IMR-90 (cell line): ENCODE data around the gene GPR32. TPM values are rescaled to one million over a fixed set of nuclear protein-coding genes. Genes with fewer than 3 reads are reported as not detected.
A peak's percentile ranks its signal among the peaks of the same experiment; 100 is the strongest.

ENCODE experiments used
- ATAC-seq: fragments of 200-7000 bp; cut with Tn5 transposase; 2 replicates; pipeline ENCODE4 v1.9.1; 2020; ENCODE audit warnings: low read depth, mild to moderate bottlenecking, moderate library complexity
- BruUV-seq: library from RNA; stranded (reverse); fragments of 400-500 nt; replicated peaks from 2 replicates; lab custom pipeline; 2021; lab: Mats Ljungman, UMichigan
- CTCF ChIA-PET: fragments of 300-600 bp; formaldehyde crosslinking; extraction: SDS; loops from one replicate; lab custom pipeline; 2021; ENCODE audit warnings: antibody characterized with exemption; lab: Yijun Ruan, JAX
- POLR2A ChIA-PET: fragments of 300-600 bp; sonication (Branson Sonifier 250); formaldehyde crosslinking; loops from one replicate; lab custom pipeline; 2022; ENCODE audit warnings: antibody characterized with exemption; ENCODE audit not compliant: unreplicated experiment; lab: Charles Lee
- DNase-seq: peaks from one replicate; pipeline ENCODE4 v3.0.0; 2013
- H2AFZ ChIP-seq: replicated peaks from 2 replicates; pipeline ENCODE3; 2013; ENCODE audit warnings: low read length, mild to moderate bottlenecking; ENCODE audit not compliant: poor library complexity
- H2AK5ac ChIP-seq: 2 replicates; pipeline ENCODE4 v1.6.1; 2013; ENCODE audit warnings: low read depth, low read length, inconsistent platforms
- H2AK9ac ChIP-seq: replicated peaks from 2 replicates; pipeline ENCODE3; 2013; ENCODE audit warnings: mild to moderate bottlenecking, low read depth, low read length, moderate library complexity; ENCODE audit not compliant: poor library complexity
- H2BK120ac ChIP-seq: 2 replicates; pipeline ENCODE4 v1.6.1; 2013; ENCODE audit warnings: low read depth, low read length, inconsistent platforms
- H2BK15ac ChIP-seq: 3 replicates; pipeline ENCODE4 v1.6.1; 2013; ENCODE audit warnings: low read depth, low read length, inconsistent platforms
- H2BK20ac ChIP-seq: 2 replicates; pipeline ENCODE4 v1.6.1; 2013; ENCODE audit warnings: low read depth, mild to moderate bottlenecking, inconsistent platforms, low read length, moderate library complexity
- H2BK5ac ChIP-seq: 2 replicates; pipeline ENCODE4 v1.6.1; 2013; ENCODE audit warnings: mild to moderate bottlenecking, low read depth, low read length, inconsistent platforms; ENCODE audit not compliant: poor library complexity, severe bottlenecking
- H3K14ac ChIP-seq: replicated peaks from 2 replicates; pipeline ENCODE4 v1.6.1; 2013; ENCODE audit warnings: low read depth, low read length, inconsistent platforms
- H3K18ac ChIP-seq: 2 replicates; pipeline ENCODE4 v1.6.1; 2013; ENCODE audit warnings: low read depth, low read length, control low read depth
- H3K23ac ChIP-seq: 2 replicates; pipeline ENCODE4 v1.6.1; 2013; ENCODE audit warnings: low read depth, low read length, inconsistent platforms
- H3K27ac ChIP-seq: 2 replicates; pipeline ENCODE4 v1.5.1; 2013; ENCODE audit warnings: mild to moderate bottlenecking, control low read depth, low read length; ENCODE audit not compliant: insufficient read depth
- H3K27me3 ChIP-seq: 2 replicates; pipeline ENCODE4 v1.6.1; 2013; ENCODE audit warnings: low read length; ENCODE audit not compliant: control insufficient read depth, insufficient read depth
- H3K36me3 ChIP-seq: 2 replicates; pipeline ENCODE4 v1.6.1; 2013; ENCODE audit warnings: low read length, mixed read lengths; ENCODE audit not compliant: control insufficient read depth, insufficient read depth
- H3K4ac ChIP-seq: 2 replicates; pipeline ENCODE4 v1.6.1; 2013; ENCODE audit warnings: low read depth, low read length, inconsistent platforms
- H3K4me1 ChIP-seq: 2 replicates; pipeline ENCODE4 v1.6.1; 2013; ENCODE audit warnings: low read length, mixed read lengths; ENCODE audit not compliant: control insufficient read depth, insufficient read depth
- H3K4me2 ChIP-seq: 2 replicates; pipeline ENCODE4 v1.6.1; 2013; ENCODE audit warnings: low read depth, mild to moderate bottlenecking, control low read depth, low read length, moderate library complexity
- H3K4me3 ChIP-seq: 2 replicates; pipeline ENCODE4 v1.5.1; 2013; ENCODE audit warnings: low read depth, mild to moderate bottlenecking, control low read depth, low read length, moderate library complexity; ENCODE audit not compliant: insufficient read depth
- H3K56ac ChIP-seq: 2 replicates; pipeline ENCODE4 v1.6.1; 2013; ENCODE audit warnings: low read length, inconsistent platforms; ENCODE audit not compliant: insufficient read depth; ENCODE audit errors: extremely low read depth
- H3K79me1 ChIP-seq, 2 experiments: 2 replicates each; pipeline ENCODE4 v1.6.1; 2013; ENCODE audit warnings: low read length in 2 of 2, inconsistent platforms in 1 of 2, low read depth in 1 of 2
- H3K9ac ChIP-seq: 2 replicates; pipeline ENCODE4 v1.6.1; 2013; ENCODE audit warnings: low read depth, low read length, control low read depth
- H3K9me1 ChIP-seq: 2 replicates; pipeline ENCODE4 v1.6.1; 2013; ENCODE audit warnings: low read length, inconsistent platforms; ENCODE audit not compliant: insufficient read depth
- H3K9me3 ChIP-seq: 2 replicates; pipeline ENCODE4 v1.6.1; 2013; ENCODE audit warnings: low read length; ENCODE audit not compliant: control insufficient read depth, insufficient read depth
- H4K20me1 ChIP-seq: 2 replicates; pipeline ENCODE4 v1.6.1; 2013; ENCODE audit warnings: low read length, inconsistent platforms; ENCODE audit not compliant: insufficient read depth
- H4K5ac ChIP-seq: 2 replicates; pipeline ENCODE4 v1.6.1; 2013; ENCODE audit warnings: mild to moderate bottlenecking, low read depth, low read length, control low read depth
- H4K8ac ChIP-seq, 2 experiments: 2 replicates each; pipeline ENCODE4 v1.6.1; 2013; ENCODE audit warnings: low read depth in 2 of 2, low read length in 2 of 2, control low read depth in 1 of 2, inconsistent platforms in 1 of 2
- H4K91ac ChIP-seq: 2 replicates; pipeline ENCODE4 v1.6.1; 2013; ENCODE audit warnings: low read depth, low read length, inconsistent platforms; ENCODE audit not compliant: insufficient read depth
- WGBS, 2 experiments: methylation state at CpG; one replicate each; pipeline versions ENCODE4 v1.1.5 to v1.1.7; 2013; ENCODE audit warnings: missing lambda C conversion rate in 2 of 2; ENCODE audit not compliant: insufficient read length in 1 of 2; ENCODE audit errors: extremely low coverage in 2 of 2; 5-methylcytosine and 5-hydroxymethylcytosine counted together
- dilution Hi-C: fragments of 300-500 bp; cut with HindIII; formaldehyde crosslinking; loops from one replicate; pipeline ENCODE4 v1.14.3; 2018; ENCODE audit warnings: low sequenced_read_pairs; ENCODE audit not compliant: unreplicated experiment
- in situ Hi-C: fragments of 300-500 bp; cut with MboI; formaldehyde crosslinking; loops from 3 replicates; pipeline ENCODE4 v1.14.3; 2019; ENCODE audit warnings: low sequenced_read_pairs, inconsistent platforms, mixed read lengths
- intact Hi-C: fragments of 100-400 bp; cut with micrococcal nuclease; formaldehyde crosslinking; loops from 2 replicates; pipeline ENCODE4 v1.10.0; 2022
- polyA plus RNA-seq, 3 experiments: library from polyadenylated mRNA; depleted of rRNA; stranded (reverse); fragments of >200 nt; gene quantifications; 2 replicates each; pipeline ENCODE4 v1.2.3, GENCODE V29; 2012; ENCODE audit warnings: low replicate concordance in 1 of 3
- total RNA-seq: library from RNA; depleted of rRNA; stranded (reverse); fragments of >200 nt; gene quantifications from 2 replicates; pipeline ENCODE4 v1.2.3, GENCODE V29; 2012
- TF ChIP-seq, protein P1 (sequence below): fragments of 150-350 bp; IDR thresholded peaks from 2 replicates; pipeline ENCODE4 v1.6.1; 2017; ENCODE audit warnings: mild to moderate bottlenecking, antibody characterized with exemption, low read length, low read depth

Gene GPR32
- total and polyA plus RNA-seq, 2 of the 4 experiments (the other 2 are of a cell fraction), result not detected

DNA sequence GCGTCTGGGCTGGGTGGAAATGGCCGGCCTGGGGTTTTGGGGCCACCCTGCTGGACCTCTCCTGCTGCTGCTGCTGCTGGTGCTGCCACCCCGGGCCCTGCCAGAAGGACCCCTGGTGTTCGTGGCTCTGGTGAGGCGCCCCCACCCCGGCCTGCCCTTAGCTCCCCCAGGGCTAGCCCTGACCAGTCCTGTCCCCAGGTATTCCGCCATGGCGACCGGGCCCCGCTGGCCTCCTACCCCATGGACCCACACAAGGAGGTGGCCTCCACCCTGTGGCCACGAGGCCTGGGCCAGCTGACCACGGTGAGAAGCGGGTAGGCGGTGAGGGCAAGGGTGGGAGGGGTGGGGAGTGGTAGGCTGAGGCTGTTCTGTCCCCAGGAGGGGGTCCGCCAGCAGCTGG lies 20.1 kb downstream of the GPR32 start, which contains the start of gene ACP4:
Gene ACP4 (plus strand): TSS at position 20 of the 400 bp plus-strand sequence. CDS start 0 bp downstream, at position 20.
- H4K20me1 ChIP-seq, result peaks cover 16% of the 10 kb centered on the region
- H3K4me3 ChIP-seq, result no peak within 1 kb of the TSS
- dilution Hi-C loops (no loop called here), intact Hi-C loops (no loop called here), in situ Hi-C loops (no loop called here)
- H3K23ac ChIP-seq, result no peak within 1 kb of the TSS
- H3K9ac ChIP-seq, result no peak within 1 kb of the TSS
- no peak within 1 kb of the TSS for H2AK5ac ChIP-seq
- peaks cover 3% of the 10 kb centered on the region for H3K9me1 ChIP-seq
- H4K5ac ChIP-seq, result no peak within 1 kb of the TSS
- CTCF ChIA-PET, result no interaction called here
- TF ChIP-seq, protein P1, sequence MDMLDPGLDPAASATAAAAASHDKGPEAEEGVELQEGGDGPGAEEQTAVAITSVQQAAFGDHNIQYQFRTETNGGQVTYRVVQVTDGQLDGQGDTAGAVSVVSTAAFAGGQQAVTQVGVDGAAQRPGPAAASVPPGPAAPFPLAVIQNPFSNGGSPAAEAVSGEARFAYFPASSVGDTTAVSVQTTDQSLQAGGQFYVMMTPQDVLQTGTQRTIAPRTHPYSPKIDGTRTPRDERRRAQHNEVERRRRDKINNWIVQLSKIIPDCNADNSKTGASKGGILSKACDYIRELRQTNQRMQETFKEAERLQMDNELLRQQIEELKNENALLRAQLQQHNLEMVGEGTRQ, result no peak
- no peak within 1 kb of the TSS for H3K56ac ChIP-seq
- H2BK5ac ChIP-seq, result no peak within 1 kb of the TSS
- H3K27ac ChIP-seq, result no peak within 1 kb of the TSS
- 85% methylated on average over 4 of the region's 15 CpGs; no CpG with 5 or more reads in 1 of the 2 experiments for WGBS, 2 experiments
- no peaks in the 10 kb centered on the region for H3K9me3 ChIP-seq
- no peak within 1 kb of the TSS for H4K8ac ChIP-seq
- no peak within 1 kb of the TSS for H2BK15ac ChIP-seq
- H3K79me1 ChIP-seq, result no peaks in the 10 kb centered on the region
- no peak within 1 kb of the TSS for H2BK20ac ChIP-seq
- no peak within 1 kb of the TSS for H2BK120ac ChIP-seq
- POLR2A ChIA-PET, result no interaction called here
- H3K4me1 ChIP-seq, result no peaks in the 10 kb centered on the region
- peak within 1 kb of the TSS; percentile 35 for H2AFZ ChIP-seq
- no peak within 1 kb of the TSS for H3K4me2 ChIP-seq
- no peak within 1 kb of the TSS for H3K14ac ChIP-seq
- H2AK9ac ChIP-seq, result no peak within 1 kb of the TSS
- no peak within 1 kb of the TSS for H3K4ac ChIP-seq
- DNase-seq (no peak), ATAC-seq (no peak)
- H3K18ac ChIP-seq, result no peak within 1 kb of the TSS
- no peak within 1 kb of the TSS for H4K91ac ChIP-seq
- BruUV-seq, result no TSS peak
- no peaks in the 10 kb centered on the region for H3K27me3 ChIP-seq
- no peaks in the 10 kb centered on the region; the same call in 1 of the 2 replicates for H3K36me3 ChIP-seq
